Lower leg skin (tissue), 4 donors: Measurements from ENCODE around the gene PPP2R5D. TPM values are rescaled to one million over a fixed set of nuclear protein-coding genes. Genes with fewer than 3 reads are reported as not detected.
A peak's percentile ranks its signal among the peaks of the same experiment; 100 is the strongest.

Experiments
- DNase-seq, 2 donors: peaks; one replicate each; pipeline ENCODE4 v3.0.0-alpha.2; 2019; ENCODE audit warnings: low spot score in 2 of 2
- H3K4me3 ChIP-seq: fragments of 200-600 bp; sonication (generic); 2 replicates; pipeline ENCODE4 v1.5.1; 2017; ENCODE audit warnings: mild to moderate bottlenecking, low read depth; ENCODE audit not compliant: poor library complexity, severe bottlenecking
- POLR2A ChIP-seq, 2 donors: fragments of 450-650 bp; IDR thresholded peaks; one replicate each; pipeline ENCODE4 v1.6.1; 2016 to 2017; ENCODE audit warnings: antibody characterized with exemption in 2 of 2, mild to moderate bottlenecking in 1 of 2, moderate library complexity in 1 of 2
- WGBS, 2 donors: methylation state at CpG; one replicate each; pipeline ENCODE4 v1.1.5; 2018; 5-methylcytosine and 5-hydroxymethylcytosine counted together
- intact Hi-C: fragments of 100-400 bp; cut with DNase I; formaldehyde crosslinking; loops from one replicate; pipeline ENCODE4 v1.15.0; 2023; ENCODE audit warnings: low total_unique reads
- total RNA-seq, 4 donors: library from RNA; depleted of rRNA; stranded (reverse); fragments of >200 nt; gene quantifications; one replicate each; pipeline ENCODE4 v1.1.0, GENCODE V29; 2016
- TF ChIP-seq, protein P1 (sequence below), 3 donors: fragments of 450-650 bp; IDR thresholded peaks; one replicate each; pipeline ENCODE4 v1.5.1; 2016; ENCODE audit warnings: antibody characterized with exemption in 3 of 3, mild to moderate bottlenecking in 3 of 3, moderate library complexity in 2 of 3

Gene PPP2R5D
- total RNA-seq, 4 donors from 2014 or later, result 26.3 to 49.4 (median 40.8) TPM

- TF ChIP-seq, protein P1, sequence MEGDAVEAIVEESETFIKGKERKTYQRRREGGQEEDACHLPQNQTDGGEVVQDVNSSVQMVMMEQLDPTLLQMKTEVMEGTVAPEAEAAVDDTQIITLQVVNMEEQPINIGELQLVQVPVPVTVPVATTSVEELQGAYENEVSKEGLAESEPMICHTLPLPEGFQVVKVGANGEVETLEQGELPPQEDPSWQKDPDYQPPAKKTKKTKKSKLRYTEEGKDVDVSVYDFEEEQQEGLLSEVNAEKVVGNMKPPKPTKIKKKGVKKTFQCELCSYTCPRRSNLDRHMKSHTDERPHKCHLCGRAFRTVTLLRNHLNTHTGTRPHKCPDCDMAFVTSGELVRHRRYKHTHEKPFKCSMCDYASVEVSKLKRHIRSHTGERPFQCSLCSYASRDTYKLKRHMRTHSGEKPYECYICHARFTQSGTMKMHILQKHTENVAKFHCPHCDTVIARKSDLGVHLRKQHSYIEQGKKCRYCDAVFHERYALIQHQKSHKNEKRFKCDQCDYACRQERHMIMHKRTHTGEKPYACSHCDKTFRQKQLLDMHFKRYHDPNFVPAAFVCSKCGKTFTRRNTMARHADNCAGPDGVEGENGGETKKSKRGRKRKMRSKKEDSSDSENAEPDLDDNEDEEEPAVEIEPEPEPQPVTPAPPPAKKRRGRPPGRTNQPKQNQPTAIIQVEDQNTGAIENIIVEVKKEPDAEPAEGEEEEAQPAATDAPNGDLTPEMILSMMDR (IDR thresholded peaks at IDR 0.05), result no peak
- no peak for TF ChIP-seq POLR2A (IDR thresholded peaks at IDR 0.05)
Measured at GRCh38 chr6:42971746-42972327, 12.5 kb upstream of the PPP2R5D start.

DNA sequence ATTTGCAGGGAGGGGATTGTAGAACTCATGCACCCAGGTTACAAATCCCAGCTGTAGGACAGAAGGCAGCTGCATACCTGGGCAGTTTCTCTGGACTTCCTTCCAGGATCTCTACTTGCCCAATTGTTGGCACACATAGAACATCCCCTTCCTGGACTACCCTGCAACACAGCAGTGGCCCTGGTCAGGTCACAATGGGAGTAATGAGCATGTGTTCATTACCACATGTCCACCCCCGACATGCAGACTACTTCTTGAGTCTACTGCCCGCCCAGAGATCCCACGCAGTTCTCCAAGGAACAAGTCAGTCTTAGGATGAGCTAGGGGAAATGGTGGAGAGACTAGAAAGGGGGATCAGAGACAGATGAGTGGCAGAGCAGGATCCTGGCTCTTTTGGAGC lies 10.4 kb upstream of the PPP2R5D start:
- no peak for TF ChIP-seq POLR2A (IDR thresholded peaks at IDR 0.05)
- TF ChIP-seq, protein P1 (IDR thresholded peaks at IDR 0.05), result no peak
- H3K4me3 ChIP-seq, result no peak overlapping the region
- intact Hi-C loops, result no loop called here
- WGBS, 2 donors, result 89 to 95% methylated on average over 3 of the region's 3 CpGs
- DNase-seq, result no peak

More at GRCh38 chr6:42971746-42972327, 12.5 kb upstream of the PPP2R5D start:
- DNase-seq, result no peak
- intact Hi-C loops, result no loop called here
- 78 to 87% methylated on average over 3 of the region's 3 CpGs for WGBS, 2 donors
- no peak overlapping the region for H3K4me3 ChIP-seq

- TF ChIP-seq, protein P1 (IDR thresholded peaks at IDR 0.05), result no peak
- TF ChIP-seq POLR2A (IDR thresholded peaks at IDR 0.05), result no peak
- H3K4me3 ChIP-seq, result no peak overlapping the region
- DNase-seq, result no peak
- 58 to 61% methylated on average over 5 of the region's 5 CpGs for WGBS, 2 donors
- intact Hi-C loops, result no loop called here
Measured at GRCh38 chr6:42974919-42975505, 9.4 kb upstream of the PPP2R5D start.

- TF ChIP-seq, protein P1 (IDR thresholded peaks at IDR 0.05), result no peak
- TF ChIP-seq POLR2A (IDR thresholded peaks at IDR 0.05), result no peak
- 0% methylated on average over 3 to 13 of the region's 28 CpGs for WGBS, 2 donors
- intact Hi-C loops, result no loop called here
- DNase-seq, result peak in 1 of 2 donors; percentile 85
- H3K4me3 ChIP-seq, result peak overlapping the region; percentile 81
Measured at GRCh38 chr6:42978487-42978838, 5.9 kb upstream of the PPP2R5D start.

DNA sequence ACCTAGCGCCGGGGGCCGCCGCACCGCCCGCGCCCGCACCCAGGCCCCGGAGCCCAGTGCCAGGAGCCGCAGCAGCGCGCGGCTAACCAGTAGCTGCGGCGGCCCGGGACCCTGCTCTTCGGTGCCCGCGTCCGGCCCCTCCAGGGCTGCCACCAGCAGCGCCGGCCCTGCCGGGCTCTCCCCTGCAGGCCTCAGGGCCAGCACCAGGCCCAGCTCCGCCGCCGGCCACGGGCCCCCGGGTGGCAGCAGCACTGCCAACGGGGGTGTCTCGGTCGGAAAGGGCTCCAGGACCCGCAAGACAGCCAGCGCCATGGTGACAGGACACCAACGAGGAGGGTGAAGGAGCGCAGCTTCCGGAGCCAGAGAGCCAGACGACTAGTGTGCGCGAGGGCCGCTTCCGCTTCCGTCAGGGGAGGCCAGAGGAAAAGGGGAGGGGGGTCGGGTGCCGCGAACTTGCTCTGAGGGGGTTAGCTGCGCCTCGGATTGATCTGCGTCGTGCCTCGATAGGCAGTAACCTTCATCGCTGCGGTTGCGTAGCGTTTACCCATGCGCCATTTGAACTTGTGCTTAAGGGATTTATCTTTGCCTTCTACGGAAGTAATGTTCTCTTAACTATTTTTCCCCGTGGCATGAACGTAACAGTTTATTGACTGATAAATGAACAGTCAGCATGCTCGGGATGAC lies 5.4 kb upstream of the PPP2R5D start, which contains the start of gene PEX6:
TSS of gene PEX6 (minus strand) at position 343 of the 684 bp plus-strand sequence. CDS start at position 312, 31 bp downstream.
- intact Hi-C loops, result no loop called here
- WGBS, 2 donors, result 1% methylated on average over 25 to 34 of the region's 59 CpGs
- DNase-seq, result peak; percentile 59 to 97
- H3K4me3 ChIP-seq, result peak within 1 kb of the TSS; percentile 81
- TF ChIP-seq, protein P1 (IDR thresholded peaks at IDR 0.05), result no peak
- peak in 1 of 2 donors; percentile 5 for TF ChIP-seq POLR2A (IDR thresholded peaks at IDR 0.05)
